Esophagus (tissue), 2 donors: ENCODE results near the gene PAK5. TPM values are rescaled to one million over a fixed set of nuclear protein-coding genes. Genes with fewer than 3 reads are reported as not detected.

Experiments
- H3K27ac ChIP-seq, 2 donors: one replicate each; pipeline ENCODE4 v1.5.1; 2013; ENCODE audit warnings: low read depth in 2 of 2, mild to moderate bottlenecking in 2 of 2, inconsistent platforms in 1 of 2, low read length in 1 of 2, moderate library complexity in 1 of 2
- H3K27me3 ChIP-seq, 2 donors: one replicate each; pipeline ENCODE4 v1.6.1; 2013; ENCODE audit warnings: low read length in 2 of 2, control low read depth in 1 of 2, mild to moderate bottlenecking in 1 of 2; ENCODE audit not compliant: insufficient read depth in 2 of 2, control insufficient read depth in 1 of 2
- H3K36me3 ChIP-seq, 2 donors: one replicate each; pipeline ENCODE4 v1.6.1; 2013; ENCODE audit warnings: low read length in 1 of 2; ENCODE audit not compliant: control insufficient read depth in 2 of 2, insufficient read depth in 2 of 2
- H3K4me1 ChIP-seq, 2 donors: one replicate each; pipeline ENCODE4 v1.6.1; 2013; ENCODE audit warnings: low read length in 1 of 2; ENCODE audit not compliant: control insufficient read depth in 2 of 2, insufficient read depth in 2 of 2
- H3K4me3 ChIP-seq, 2 donors: one replicate each; pipeline ENCODE4 v1.5.1; 2013; ENCODE audit warnings: low read length in 2 of 2, mild to moderate bottlenecking in 2 of 2, low read depth in 1 of 2, moderate library complexity in 1 of 2
- H3K9me3 ChIP-seq, 2 donors: one replicate each; pipeline ENCODE4 v1.6.1; 2013; ENCODE audit warnings: mild to moderate bottlenecking in 2 of 2, low read depth in 1 of 2, low read length in 1 of 2, moderate library complexity in 1 of 2; ENCODE audit not compliant: control insufficient read depth in 2 of 2, insufficient read depth in 1 of 2
- WGBS, 2 donors: extraction: QIAGEN DNeasy Blood & Tissue Kit; methylation state at CpG; one replicate each; pipeline ENCODE4 v1.1.7; 2013; 5-methylcytosine and 5-hydroxymethylcytosine counted together
- polyA plus RNA-seq, 2 donors: library from polyadenylated mRNA; stranded (reverse); fragments of 200-250 nt; gene quantifications; one replicate each; pipeline ENCODE4 v1.2.3, GENCODE V29; 2013
- donor health status: healthy with polysubstance abuse.
- donor health status: Bipolar disorder and iron deficiency.

Gene PAK5
- polyA plus RNA-seq, 2 donors = 0.21 to 0.39 TPM

- Histone ChIP-seq H3K27me3 (no peaks in the 10 kb centered on the region), H3K4me3 (no peak overlapping the region), H3K36me3 (no peaks in the 10 kb centered on the region), H3K9me3 (no peaks in the 10 kb centered on the region), H3K27ac (no peak overlapping the region), H3K4me1 (no peaks in the 10 kb centered on the region)
- WGBS, 2 donors = 86 to 93% methylated on average over 1 of the region's 1 CpG
Measured at GRCh38 chr20:9635750-9636149, 203.1 kb downstream of the PAK5 start.

GRCh38 chr20:9634327-9634726 lies 204.5 kb downstream of the PAK5 start:
- H3K27me3 ChIP-seq = no peaks in the 10 kb centered on the region
- no peak overlapping the region for H3K4me3 ChIP-seq
- H3K36me3 ChIP-seq = no peaks in the 10 kb centered on the region
- no peaks in the 10 kb centered on the region for H3K9me3 ChIP-seq
- H3K4me1 ChIP-seq = no peaks in the 10 kb centered on the region
- H3K27ac ChIP-seq = no peak overlapping the region

DNA sequence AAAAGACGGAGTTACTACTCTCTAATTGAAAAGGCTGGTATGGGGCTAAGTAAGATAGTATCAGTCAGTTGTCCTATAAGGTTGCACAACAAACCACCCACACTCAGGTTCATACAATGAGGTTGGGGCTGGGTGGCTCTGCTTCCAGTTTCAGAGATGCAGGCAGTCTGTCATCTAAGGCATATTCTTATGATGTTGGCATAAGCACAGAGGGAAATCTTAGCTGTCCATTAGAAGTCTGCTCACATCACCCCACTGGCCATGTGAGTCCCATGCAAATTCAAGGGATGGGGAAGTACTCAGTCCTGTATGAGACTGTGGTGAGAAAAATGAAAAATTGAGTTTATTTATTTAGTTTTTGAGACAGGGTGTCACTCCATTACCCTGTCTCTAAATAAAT lies 205.9 kb downstream of the PAK5 start:
- no peaks in the 10 kb centered on the region for H3K27me3 ChIP-seq
- 41 to 77% methylated on average over 1 of the region's 1 CpG for WGBS, 2 donors
- H3K36me3 ChIP-seq = no peaks in the 10 kb centered on the region
- H3K4me3 ChIP-seq = no peak overlapping the region
- H3K27ac ChIP-seq = no peak overlapping the region
- peaks cover 0 to 4% of the 10 kb centered on the region in 2 donors for H3K9me3 ChIP-seq
- no peaks in the 10 kb centered on the region for H3K4me1 ChIP-seq

DNA sequence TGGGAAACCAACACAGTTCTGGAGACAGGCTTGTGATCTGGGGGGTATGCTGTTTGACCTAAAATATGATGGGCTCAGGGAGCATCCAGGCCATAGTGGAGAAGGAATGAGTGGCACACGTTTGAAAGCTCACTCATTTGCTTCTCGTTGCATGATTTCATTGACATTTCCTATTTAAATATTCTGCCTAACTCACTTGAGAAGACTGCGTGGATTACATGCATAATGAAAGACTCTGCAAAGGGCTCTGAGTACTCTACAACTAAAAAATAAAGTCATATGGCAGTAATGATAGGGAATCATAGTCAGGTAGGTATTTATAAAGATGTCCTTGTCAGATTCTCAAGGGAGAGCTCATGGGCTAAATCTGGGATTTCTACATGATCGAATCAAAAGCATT lies 206.6 kb downstream of the PAK5 start:
- peaks cover 0 to 4% of the 10 kb centered on the region in 2 donors for H3K9me3 ChIP-seq
- 69 to 73% methylated on average over 4 of the region's 4 CpGs for WGBS, 2 donors
- no peaks in the 10 kb centered on the region for H3K36me3 ChIP-seq
- H3K4me1 ChIP-seq = no peaks in the 10 kb centered on the region
- H3K4me3 ChIP-seq = no peak overlapping the region
- H3K27me3 ChIP-seq = no peaks in the 10 kb centered on the region
- no peak overlapping the region for H3K27ac ChIP-seq

- H3K9me3 ChIP-seq = peaks cover 0 to 4% of the 10 kb centered on the region in 2 donors
- H3K36me3 ChIP-seq = no peaks in the 10 kb centered on the region
- WGBS, 2 donors = 60 to 69% methylated on average over 2 of the region's 2 CpGs
- H3K4me3 ChIP-seq = no peak overlapping the region
- H3K27ac ChIP-seq = no peak overlapping the region
- no peaks in the 10 kb centered on the region for H3K4me1 ChIP-seq
- H3K27me3 ChIP-seq = no peaks in the 10 kb centered on the region
Measured at GRCh38 chr20:9630554-9630953, 208.3 kb downstream of the PAK5 start.

DNA sequence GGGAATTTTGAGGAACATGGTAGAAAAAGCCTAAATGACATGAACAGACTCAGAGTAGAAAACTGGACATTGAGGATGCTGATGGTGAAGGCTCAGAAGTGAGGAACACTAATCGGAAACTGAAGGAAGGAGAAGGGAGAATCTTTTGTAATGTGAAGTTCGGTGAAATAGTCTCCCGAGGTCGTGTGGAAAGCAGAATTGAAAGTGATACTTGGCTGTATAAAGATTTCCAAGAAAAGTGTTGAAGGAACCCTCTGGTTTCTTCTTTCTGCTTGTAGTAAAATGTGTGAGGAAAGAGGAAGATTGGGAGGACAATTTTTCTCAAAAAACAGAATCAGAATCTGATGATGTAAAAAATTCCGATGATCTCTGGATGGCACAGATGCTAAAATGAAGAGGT lies 209.0 kb downstream of the PAK5 start:
- H3K27ac ChIP-seq = no peak overlapping the region
- no peaks in the 10 kb centered on the region for H3K27me3 ChIP-seq
- no peaks in the 10 kb centered on the region for H3K4me1 ChIP-seq
- H3K4me3 ChIP-seq = no peak overlapping the region
- H3K9me3 ChIP-seq = peaks cover 0 to 4% of the 10 kb centered on the region in 2 donors
- no peaks in the 10 kb centered on the region for H3K36me3 ChIP-seq
- 83 to 85% methylated on average over 5 of the region's 5 CpGs for WGBS, 2 donors

DNA sequence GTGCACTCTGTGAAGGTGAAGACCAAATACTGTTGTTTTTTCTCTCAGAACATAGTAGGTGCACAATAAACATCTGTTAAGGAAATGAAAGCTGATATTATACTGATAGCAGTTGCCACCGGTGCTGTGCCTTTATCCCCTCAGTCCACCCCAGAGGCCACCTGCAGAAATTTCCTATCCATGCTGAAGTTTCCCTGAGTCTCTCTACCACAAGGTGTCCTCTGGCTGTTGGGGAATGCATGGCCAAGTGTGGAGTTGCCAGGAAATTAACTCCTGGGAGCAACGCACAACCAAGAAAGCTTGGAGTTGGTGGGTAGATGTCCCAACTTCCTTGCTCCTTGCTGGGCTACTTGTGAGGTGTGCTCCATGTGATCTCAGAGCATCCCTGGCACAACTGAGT lies 210.3 kb downstream of the PAK5 start:
- H3K36me3 ChIP-seq = no peaks in the 10 kb centered on the region
- no peak overlapping the region for H3K27ac ChIP-seq
- H3K4me3 ChIP-seq = no peak overlapping the region
- H3K9me3 ChIP-seq = peaks cover 0 to 4% of the 10 kb centered on the region in 2 donors
- H3K4me1 ChIP-seq = no peaks in the 10 kb centered on the region
- WGBS, 2 donors = 80 to 89% methylated on average over 2 of the region's 2 CpGs
- H3K27me3 ChIP-seq = no peaks in the 10 kb centered on the region

GRCh38 chr20:9628141-9628540 lies 210.7 kb downstream of the PAK5 start:
- no peaks in the 10 kb centered on the region for H3K27me3 ChIP-seq
- H3K4me3 ChIP-seq = no peak overlapping the region
- no peaks in the 10 kb centered on the region for H3K36me3 ChIP-seq
- H3K4me1 ChIP-seq = no peaks in the 10 kb centered on the region
- H3K9me3 ChIP-seq = peaks cover 0 to 4% of the 10 kb centered on the region in 2 donors
- no peak overlapping the region for H3K27ac ChIP-seq

GRCh38 chr20:9627219-9627618 lies 211.7 kb downstream of the PAK5 start:
- Histone ChIP-seq H3K4me1 (no peaks in the 10 kb centered on the region), H3K4me3 (no peak overlapping the region), H3K27me3 (no peaks in the 10 kb centered on the region), H3K27ac (no peak overlapping the region), H3K9me3 (peaks cover 0 to 4% of the 10 kb centered on the region in 2 donors), H3K36me3 (no peaks in the 10 kb centered on the region)
- 78 to 80% methylated on average over 3 of the region's 3 CpGs for WGBS, 2 donors

DNA sequence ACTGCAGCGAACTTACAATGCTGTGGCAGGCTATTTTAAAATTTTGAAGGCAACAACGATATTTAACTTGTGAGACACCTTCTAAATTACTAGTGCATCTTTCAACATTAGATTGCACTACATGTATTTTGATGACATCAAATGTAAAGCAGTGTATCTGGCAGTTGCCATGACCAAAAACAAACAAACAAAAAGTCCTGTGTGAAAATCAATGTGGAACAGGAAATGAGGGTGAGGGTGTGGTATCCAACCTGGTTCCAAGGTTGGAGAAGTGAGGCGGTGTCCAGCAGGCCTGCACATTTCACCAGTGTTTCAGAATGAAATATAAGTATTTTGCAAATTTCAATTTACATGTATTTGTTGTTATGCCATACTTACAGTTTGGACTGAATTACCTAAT lies 212.5 kb downstream of the PAK5 start:
- no peak overlapping the region for H3K4me3 ChIP-seq
- no peaks in the 10 kb centered on the region for H3K27me3 ChIP-seq
- WGBS, 2 donors = 66 to 69% methylated on average over 3 of the region's 3 CpGs
- H3K27ac ChIP-seq = no peak overlapping the region
- no peaks in the 10 kb centered on the region for H3K4me1 ChIP-seq
- H3K9me3 ChIP-seq = peaks cover 0 to 4% of the 10 kb centered on the region in 2 donors
- no peaks in the 10 kb centered on the region for H3K36me3 ChIP-seq
